Esophagus muscularis mucosa (tissue), 4 donors: ENCODE measurements around the gene PTGR1. TPM values are rescaled to one million over a fixed set of nuclear protein-coding genes. Genes with fewer than 3 reads are reported as not detected.
"Not testable (repeated sequence)": the region's sequence is repeated elsewhere in the genome, so short reads cannot be mapped to it uniquely, and the experiment has no call there.

Experiments used
- DNase-seq: peaks from one replicate; pipeline ENCODE4 v3.0.0-alpha.2; 2017; ENCODE audit errors: extremely low spot score
- H3K27ac ChIP-seq, 4 donors: fragments of 200-600 bp; sonication (generic); replicated peaks in 1 of 4; 1 replicate in 3 of 4; 2 replicates in 1 of 4; pipeline ENCODE4 v1.5.1; 2016 to 2019; ENCODE audit warnings: mild to moderate bottlenecking in 1 of 4
- H3K27me3 ChIP-seq, 4 donors: fragments of 200-600 bp; sonication (generic); one replicate each; pipeline versions ENCODE4 v1.5.1 to v1.6.0; 2016 to 2019
- H3K36me3 ChIP-seq, 4 donors: fragments of 200-600 bp; sonication (generic); one replicate each; pipeline ENCODE4 v1.5.1; 2016 to 2019
- H3K4me1 ChIP-seq, 4 donors: fragments of 200-600 bp; sonication (generic); one replicate each; pipeline ENCODE4 v1.5.1; 2016 to 2019
- H3K4me3 ChIP-seq, 4 donors: fragments of 200-600 bp; sonication (generic); 1 replicate in 2 of 4; 2 replicates in 2 of 4; pipeline ENCODE4 v1.5.1; 2016 to 2019; ENCODE audit warnings: mild to moderate bottlenecking in 4 of 4, moderate library complexity in 1 of 4
- H3K9me3 ChIP-seq, 4 donors: fragments of 200-600 bp; sonication (generic); 1 replicate in 3 of 4; 2 replicates in 1 of 4; pipeline ENCODE4 v1.5.1; 2016 to 2019
- EP300 ChIP-seq: sonication (generic); formaldehyde crosslinking; IDR thresholded peaks from one replicate; pipeline ENCODE4 v1.6.1; 2017; ENCODE audit warnings: antibody characterized with exemption
- POLR2A ChIP-seq: fragments of 450-650 bp; IDR thresholded peaks from one replicate; pipeline ENCODE4 v1.6.1; 2017; ENCODE audit warnings: antibody characterized with exemption, moderate library complexity, mild to moderate bottlenecking, low read depth
- POLR2AphosphoS5 ChIP-seq, 2 donors: sonication (generic); formaldehyde crosslinking; IDR thresholded peaks; one replicate each; pipeline ENCODE4 v1.6.1; 2017; ENCODE audit warnings: antibody characterized with exemption in 2 of 2
- WGBS: methylation state at CpG from one replicate; pipeline ENCODE4 v1.1.5; 2018; 5-methylcytosine and 5-hydroxymethylcytosine counted together
- intact Hi-C: fragments of 100-400 bp; cut with DNase I; formaldehyde crosslinking; loops from one replicate; pipeline ENCODE4 v1.15.1; 2023
- total RNA-seq, 4 donors: library from RNA; depleted of rRNA; stranded (reverse); fragments of >200 nt; gene quantifications; one replicate each; pipeline versions ENCODE4 v1.1.0 to v1.2.1, GENCODE V29; 2016
- TF ChIP-seq, protein P1 (sequence below), 3 experiments: fragments of 200-600 bp in 2 of 3; fragments of 450-650 bp in 1 of 3; sonication (generic) in 2 of 3; IDR thresholded peaks; one replicate each; pipeline ENCODE4 v1.5.1; 2017 to 2019; ENCODE audit warnings: antibody characterized with exemption in 3 of 3, mild to moderate bottlenecking in 2 of 3, moderate library complexity in 1 of 3

PTGR1 gene
- total RNA-seq, 4 donors from 2014 or later = 18.5 to 43.5 (median 35.9) TPM

DNA sequence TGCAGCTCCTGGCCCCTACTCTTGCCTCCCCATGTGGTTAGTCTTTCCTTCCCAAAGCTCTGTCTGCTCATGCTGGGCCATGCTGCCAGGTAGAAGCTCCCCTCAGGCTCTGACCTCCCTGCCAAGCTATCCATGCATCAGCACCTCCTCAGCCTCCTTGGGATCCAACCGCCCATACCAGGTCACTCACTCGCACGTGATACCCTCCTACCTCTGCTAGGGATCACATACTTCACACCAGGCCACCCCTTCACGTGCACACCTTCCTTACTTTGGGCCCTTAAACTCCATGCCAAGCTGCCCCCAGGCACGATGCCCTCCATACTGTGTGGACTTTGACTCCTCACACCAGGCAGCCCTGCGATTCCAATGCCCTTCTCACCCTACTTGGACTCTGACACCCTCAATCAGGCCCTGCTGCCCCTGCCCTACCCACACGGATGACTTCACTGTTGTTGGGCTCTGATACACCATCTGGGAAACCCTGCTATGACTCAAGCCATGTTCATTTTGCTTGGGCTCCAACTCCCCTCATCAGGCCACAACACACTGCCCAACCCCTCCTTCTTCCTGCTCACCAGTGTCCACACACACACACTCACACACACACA, 40.3 kb downstream of the PTGR1 start:
- H3K9me3 ChIP-seq = peaks cover 0 to 23% (median 5%) of the 10 kb centered on the region in 4 donors
- TF ChIP-seq POLR2A (no peak), EP300 (no peak), POLR2AphosphoS5 (IDR thresholded peaks at IDR 0.05) (no peak)
- TF ChIP-seq, protein P1, sequence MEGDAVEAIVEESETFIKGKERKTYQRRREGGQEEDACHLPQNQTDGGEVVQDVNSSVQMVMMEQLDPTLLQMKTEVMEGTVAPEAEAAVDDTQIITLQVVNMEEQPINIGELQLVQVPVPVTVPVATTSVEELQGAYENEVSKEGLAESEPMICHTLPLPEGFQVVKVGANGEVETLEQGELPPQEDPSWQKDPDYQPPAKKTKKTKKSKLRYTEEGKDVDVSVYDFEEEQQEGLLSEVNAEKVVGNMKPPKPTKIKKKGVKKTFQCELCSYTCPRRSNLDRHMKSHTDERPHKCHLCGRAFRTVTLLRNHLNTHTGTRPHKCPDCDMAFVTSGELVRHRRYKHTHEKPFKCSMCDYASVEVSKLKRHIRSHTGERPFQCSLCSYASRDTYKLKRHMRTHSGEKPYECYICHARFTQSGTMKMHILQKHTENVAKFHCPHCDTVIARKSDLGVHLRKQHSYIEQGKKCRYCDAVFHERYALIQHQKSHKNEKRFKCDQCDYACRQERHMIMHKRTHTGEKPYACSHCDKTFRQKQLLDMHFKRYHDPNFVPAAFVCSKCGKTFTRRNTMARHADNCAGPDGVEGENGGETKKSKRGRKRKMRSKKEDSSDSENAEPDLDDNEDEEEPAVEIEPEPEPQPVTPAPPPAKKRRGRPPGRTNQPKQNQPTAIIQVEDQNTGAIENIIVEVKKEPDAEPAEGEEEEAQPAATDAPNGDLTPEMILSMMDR (IDR thresholded peaks at IDR 0.05) = no peak
- no peak for DNase-seq
- no peaks in the 10 kb centered on the region for H3K27me3 ChIP-seq
- no peaks in the 10 kb centered on the region for H3K4me1 ChIP-seq
- intact Hi-C loops = no loop called here
- no peak overlapping the region for H3K27ac ChIP-seq
- peaks cover 9 to 51% (median 29%) of the 10 kb centered on the region in 4 donors for H3K36me3 ChIP-seq
- WGBS = 93% methylated on average over 7 of the region's 7 CpGs
- no peak overlapping the region for H3K4me3 ChIP-seq

DNA sequence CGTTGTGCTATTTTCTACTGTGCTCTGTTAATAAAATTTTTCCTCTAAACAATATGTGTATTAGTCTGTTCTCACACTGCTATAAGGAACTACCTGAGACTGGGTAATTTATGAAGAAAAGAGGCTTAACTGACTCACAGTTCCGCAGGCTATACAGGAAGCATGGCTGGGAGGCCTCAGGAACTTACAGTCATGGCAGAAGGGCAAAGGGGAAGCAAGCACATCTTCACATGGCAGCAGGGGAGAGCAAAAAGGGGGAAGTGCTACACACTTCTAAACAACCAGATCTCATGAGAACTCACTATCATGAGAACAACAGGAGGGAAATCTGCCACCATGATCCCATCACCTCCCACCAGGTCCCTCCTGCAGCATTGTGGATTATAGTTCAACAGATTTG, 44.0 kb downstream of the PTGR1 start:
- Histone ChIP-seq H3K9me3 (peaks cover 0 to 35% (median 18%) of the 10 kb centered on the region in 4 donors), H3K36me3 (peaks cover 0 to 35% (median 14%) of the 10 kb centered on the region in 4 donors)
- H3K27ac ChIP-seq, DNase-seq, H3K4me3 ChIP-seq, intact Hi-C loops, H3K27me3 ChIP-seq, H3K4me1 ChIP-seq: not testable (repeated sequence)
- 92% methylated on average over 2 of the region's 2 CpGs for WGBS

DNA sequence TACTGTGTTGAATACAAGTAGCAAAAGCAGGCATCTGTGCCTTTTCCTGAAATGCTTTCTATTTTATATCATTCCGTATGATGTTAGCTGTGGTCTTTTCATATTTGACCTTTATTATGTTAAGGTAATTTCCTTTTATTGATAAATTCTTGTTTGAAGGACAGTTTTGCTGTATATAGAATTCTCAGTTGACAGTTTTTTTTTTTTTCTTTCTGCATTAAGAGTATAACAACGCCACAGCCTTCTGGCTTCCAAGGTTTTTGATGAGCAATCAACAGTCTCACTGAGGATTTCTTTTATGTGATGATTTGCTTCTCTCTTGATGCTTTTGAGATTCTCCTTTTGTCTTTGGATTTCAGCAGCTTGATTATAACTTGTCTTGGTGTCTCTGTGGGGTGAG, 50.8 kb downstream of the PTGR1 start:
- no peak overlapping the region for H3K4me3 ChIP-seq
- DNase-seq = no peak
- TF ChIP-seq POLR2AphosphoS5 (IDR thresholded peaks at IDR 0.05) (no peak), EP300 (no peak), POLR2A (no peak)
- TF ChIP-seq, protein P1 (IDR thresholded peaks at IDR 0.05) = no peak
- H3K36me3 ChIP-seq = peaks cover 6 to 40% (median 18%) of the 10 kb centered on the region in 4 donors
- H3K27ac ChIP-seq = no peak overlapping the region
- no peaks in the 10 kb centered on the region for H3K4me1 ChIP-seq
- intact Hi-C loops = no loop called here
- peaks cover 3 to 82% (median 76%) of the 10 kb centered on the region in 4 donors for H3K9me3 ChIP-seq
- H3K27me3 ChIP-seq = no peaks in the 10 kb centered on the region
- 96% methylated on average over 2 of the region's 2 CpGs for WGBS

DNA sequence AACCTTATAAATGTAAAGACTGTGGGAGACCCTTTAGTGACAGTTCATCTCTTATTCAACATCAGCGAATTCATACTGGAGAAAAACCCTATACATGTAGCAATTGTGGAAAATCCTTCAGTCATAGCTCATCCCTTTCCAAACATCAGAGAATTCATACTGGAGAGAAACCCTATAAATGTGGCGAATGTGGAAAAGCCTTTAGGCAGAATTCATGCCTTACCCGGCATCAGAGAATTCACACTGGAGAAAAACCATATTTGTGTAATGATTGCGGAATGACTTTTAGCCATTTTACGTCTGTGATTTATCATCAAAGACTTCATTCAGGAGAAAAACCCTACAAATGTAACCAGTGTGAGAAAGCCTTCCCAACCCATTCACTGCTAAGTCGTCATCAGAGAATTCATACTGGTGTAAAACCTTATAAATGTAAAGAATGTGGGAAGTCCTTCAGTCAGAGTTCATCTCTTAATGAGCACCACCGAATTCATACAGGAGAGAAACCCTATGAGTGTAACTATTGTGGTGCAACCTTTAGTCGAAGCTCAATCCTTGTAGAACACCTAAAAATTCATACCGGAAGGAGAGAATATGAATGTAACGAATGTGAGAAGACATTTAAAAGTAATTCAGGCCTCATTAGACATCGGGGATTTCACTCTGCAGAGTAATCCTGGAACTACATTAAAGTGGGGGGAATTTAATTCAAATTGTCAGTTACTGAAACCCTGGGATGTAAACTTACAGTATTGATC, 56.8 kb downstream of the PTGR1 start:
- H3K27me3 ChIP-seq = no peaks in the 10 kb centered on the region
- DNase-seq = no peak
- no peak overlapping the region for H3K4me3 ChIP-seq
- intact Hi-C loops = no loop called here
- no peak overlapping the region for H3K27ac ChIP-seq
- no peak for TF ChIP-seq EP300
- TF ChIP-seq POLR2A = no peak
- TF ChIP-seq POLR2AphosphoS5 (IDR thresholded peaks at IDR 0.05) = no peak
- peaks cover 36 to 61% (median 45%) of the 10 kb centered on the region in 4 donors for H3K36me3 ChIP-seq
- 95% methylated on average over 11 of the region's 11 CpGs for WGBS
- no peaks in the 10 kb centered on the region for H3K4me1 ChIP-seq
- H3K9me3 ChIP-seq = peaks cover 31 to 100% (median 93%) of the 10 kb centered on the region in 4 donors

DNA sequence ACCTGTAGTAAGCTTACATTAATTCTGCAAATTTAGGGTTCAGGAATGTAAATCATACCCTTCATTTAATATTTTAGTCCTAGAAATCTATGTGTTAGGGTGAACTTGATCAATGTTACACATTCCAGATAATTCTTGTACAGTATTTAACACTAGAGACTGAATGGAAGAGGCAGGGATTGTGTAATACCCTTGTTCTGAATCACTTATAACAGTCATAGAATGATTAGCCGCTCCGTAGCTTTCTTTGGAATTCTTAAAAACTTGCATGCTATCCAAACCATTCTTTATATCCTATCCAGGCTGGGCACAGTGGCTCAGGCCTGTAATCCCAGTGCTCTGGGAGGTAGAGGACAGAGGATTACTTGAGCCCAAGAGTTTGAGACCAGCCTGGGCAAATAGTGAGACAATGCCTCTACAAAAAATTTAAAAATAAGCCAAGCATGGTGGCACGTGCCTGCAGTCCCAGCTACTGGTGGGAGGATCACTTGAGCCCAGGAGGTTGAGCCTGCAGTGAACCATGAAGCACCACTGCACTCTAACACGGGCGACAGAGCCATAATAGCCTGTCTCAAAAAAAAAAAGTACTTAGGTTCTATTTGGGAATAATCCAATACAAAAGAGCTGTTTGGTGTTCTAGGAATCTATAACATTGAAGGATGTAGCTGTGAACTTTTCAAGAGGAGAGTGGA, 66.2 kb downstream of the PTGR1 start:
- WGBS = 92% methylated on average over 5 of the region's 5 CpGs
- intact Hi-C loops = no loop called here
- no peaks in the 10 kb centered on the region for H3K4me1 ChIP-seq
- TF ChIP-seq POLR2AphosphoS5 (IDR thresholded peaks at IDR 0.05) (no peak), POLR2A (no peak), EP300 (no peak)
- TF ChIP-seq, protein P1 (IDR thresholded peaks at IDR 0.05) = no peak
- no peak overlapping the region for H3K27ac ChIP-seq
- peaks cover 46 to 88% (median 67%) of the 10 kb centered on the region in 4 donors for H3K36me3 ChIP-seq
- no peak for DNase-seq
- H3K9me3 ChIP-seq = peaks cover 0 to 51% (median 23%) of the 10 kb centered on the region in 4 donors
- H3K27me3 ChIP-seq = no peaks in the 10 kb centered on the region
- no peak overlapping the region for H3K4me3 ChIP-seq
